ENCODE data around the gene ADI1. TPM values are rescaled to one million over a fixed set of nuclear protein-coding genes. Genes with fewer than 3 reads are reported as not detected.

The ADI1 gene
- total RNA-seq, 1 donor from 2014 or later = 60.2 TPM

GRCh38 chr2:3464401-3465005 lies 54.8 kb downstream of the ADI1 start:
- H3K36me3 ChIP-seq = peaks cover 88% of the 10 kb centered on the region
- no peak overlapping the region for H3K27ac ChIP-seq
- peak; percentile 32 for DNase-seq
- no peaks in the 10 kb centered on the region for H3K9me3 ChIP-seq
- intact Hi-C loops (cut with DNase I) = no loop called here
- H3K4me3 ChIP-seq = no peak overlapping the region
- ATAC-seq = no peak
- H3K27me3 ChIP-seq (ENCODE audit: low read depth) = no peaks in the 10 kb centered on the region
- TF ChIP-seq CTCF (IDR thresholded peaks at IDR 0.05) = no peak
- peaks cover 15% of the 10 kb centered on the region for H3K4me1 ChIP-seq

DNA sequence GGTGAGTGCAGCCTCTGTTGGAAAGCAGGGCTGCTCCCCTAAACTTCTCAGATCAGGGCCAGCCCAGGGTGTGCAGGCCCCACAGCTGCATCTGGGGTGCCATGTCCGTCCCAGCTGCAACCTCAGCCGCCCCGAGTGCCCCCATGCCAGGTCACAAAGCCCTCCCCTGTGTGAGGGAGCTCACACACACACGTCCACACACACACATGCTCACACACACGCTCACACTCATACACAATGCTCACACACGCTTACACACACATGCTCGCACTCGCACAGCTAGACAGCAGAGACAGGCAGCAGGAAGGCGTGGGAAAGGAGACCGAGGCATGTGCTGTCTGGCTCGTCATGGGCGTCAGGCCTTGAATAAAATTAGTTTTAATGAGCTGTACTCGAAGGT lies 55.4 kb downstream of the ADI1 start:
- Histone ChIP-seq H3K9me3 (no peaks in the 10 kb centered on the region), H3K4me1 (peaks cover 9% of the 10 kb centered on the region), H3K27me3 (ENCODE audit: low read depth) (no peaks in the 10 kb centered on the region), H3K36me3 (peaks cover 88% of the 10 kb centered on the region), H3K27ac (no peak overlapping the region), H3K4me3 (no peak overlapping the region)
- ATAC-seq (no peak), DNase-seq (peak; percentile 27)
- intact Hi-C loops (cut with DNase I) = no loop called here
- no peak for TF ChIP-seq CTCF (IDR thresholded peaks at IDR 0.05)

- Histone ChIP-seq H3K36me3 (peaks cover 88% of the 10 kb centered on the region), H3K27me3 (ENCODE audit: low read depth) (no peaks in the 10 kb centered on the region), H3K4me3 (no peak overlapping the region), H3K4me1 (peaks cover 7% of the 10 kb centered on the region), H3K9me3 (no peaks in the 10 kb centered on the region), H3K27ac (no peak overlapping the region)
- TF ChIP-seq CTCF (IDR thresholded peaks at IDR 0.05) = no peak
- ATAC-seq (no peak), DNase-seq (peak; percentile 35)
- intact Hi-C loops (cut with DNase I) = no loop called here
These were observed 56.0 kb downstream of the ADI1 start for GRCh38 chr2:3463186-3463835.

DNA sequence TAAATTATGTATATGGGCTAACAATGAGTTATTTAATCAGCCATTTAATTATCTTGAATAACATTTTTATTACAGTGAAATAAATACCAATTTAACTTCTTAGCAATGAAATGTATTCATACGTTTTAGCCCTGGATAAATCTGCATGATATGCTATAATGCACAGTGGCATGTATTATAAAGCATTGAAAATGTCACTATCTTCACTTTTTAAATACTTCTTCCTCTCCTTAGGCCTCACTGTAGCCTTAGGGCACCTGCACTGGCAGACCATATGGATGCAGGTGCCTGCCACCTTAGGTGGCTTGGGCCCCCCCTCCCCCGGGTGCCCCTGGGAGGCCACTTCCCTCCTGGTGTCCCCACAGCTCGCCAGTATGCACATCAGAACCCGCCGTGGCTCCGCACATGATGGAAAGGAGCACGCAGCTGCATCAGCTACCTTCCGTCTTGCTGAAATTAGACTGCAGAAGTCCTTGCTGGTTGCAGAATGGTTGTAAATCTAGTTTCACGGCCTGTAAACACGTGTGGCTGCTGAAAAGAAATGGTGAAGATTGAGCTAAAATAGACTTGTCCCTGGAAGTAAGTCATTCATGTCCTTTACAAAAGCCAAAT lies 56.7 kb downstream of the ADI1 start:
- intact Hi-C loops (cut with DNase I) = no loop called here
- ATAC-seq = no peak
- Histone ChIP-seq H3K36me3 (peaks cover 88% of the 10 kb centered on the region), H3K27ac (no peak overlapping the region), H3K4me1 (peaks cover 7% of the 10 kb centered on the region), H3K27me3 (ENCODE audit: low read depth) (no peaks in the 10 kb centered on the region), H3K4me3 (no peak overlapping the region), H3K9me3 (no peaks in the 10 kb centered on the region)
- TF ChIP-seq CTCF (IDR thresholded peaks at IDR 0.05) = peak; percentile 6
- peak; percentile 30 for DNase-seq

DNA sequence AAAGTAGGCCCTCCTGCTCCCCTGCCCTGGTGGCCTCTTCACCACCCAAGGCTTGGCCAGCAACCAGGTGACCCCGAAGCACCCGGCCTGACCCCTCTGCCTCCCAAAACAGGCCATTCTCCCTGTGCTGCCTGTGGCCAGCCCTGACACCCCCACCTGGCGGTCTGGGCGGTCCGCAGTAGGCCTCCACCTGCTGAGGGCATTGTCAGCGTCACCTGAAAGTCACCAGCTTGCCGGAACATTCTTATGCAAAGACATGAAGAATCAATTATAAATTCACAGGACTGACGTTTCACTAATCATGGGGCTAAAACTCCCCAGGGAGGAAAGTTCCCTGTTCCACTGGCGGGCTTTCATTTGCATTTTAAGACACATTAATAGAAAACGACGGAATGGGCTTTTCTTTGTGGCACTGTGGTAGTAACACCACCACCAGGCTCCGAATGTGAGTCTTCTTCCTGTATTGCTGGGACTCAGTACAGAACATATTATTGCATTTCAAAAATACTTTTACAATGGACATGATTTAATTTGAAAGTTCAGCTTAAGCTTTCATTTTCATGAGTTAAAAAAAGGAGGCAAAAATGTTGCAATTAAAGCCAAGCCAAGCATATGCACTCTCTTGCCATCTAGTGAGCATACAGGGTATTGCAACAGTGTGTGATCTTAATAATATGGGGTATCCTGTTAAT lies 57.4 kb downstream of the ADI1 start:
- Histone ChIP-seq H3K27ac (peak overlapping the region; percentile 20), H3K4me3 (no peak overlapping the region), H3K9me3 (no peaks in the 10 kb centered on the region), H3K27me3 (ENCODE audit: low read depth) (no peaks in the 10 kb centered on the region), H3K4me1 (peaks cover 7% of the 10 kb centered on the region), H3K36me3 (peaks cover 88% of the 10 kb centered on the region)
- ATAC-seq (peak; percentile 38 to 50), DNase-seq (peak; percentile 25)
- intact Hi-C loops (cut with DNase I) = no loop called here
- peak; percentile 89 for TF ChIP-seq CTCF (IDR thresholded peaks at IDR 0.05)
